HFF-Myc (cell line): Measurements from ENCODE around the gene EPS8.

Source experiments
- DNase-seq: peaks from one replicate; pipeline ENCODE4 v3.0.0-alpha.2; 2011; ENCODE audit warnings: low read depth; ENCODE audit errors: extremely low read depth
- H3K4me3 ChIP-seq: replicated peaks from 2 replicates; pipeline ENCODE4 v1.5.1; 2011; ENCODE audit warnings: low read depth, mild to moderate bottlenecking, control low read depth, low read length
- TF ChIP-seq, protein P1 (sequence below): IDR thresholded peaks from 2 replicates; pipeline ENCODE4 v1.5.1; 2012; ENCODE audit warnings: mild to moderate bottlenecking, low read depth, low read length, control low read depth; ENCODE audit errors: missing control alignments

EPS8 gene

DNA sequence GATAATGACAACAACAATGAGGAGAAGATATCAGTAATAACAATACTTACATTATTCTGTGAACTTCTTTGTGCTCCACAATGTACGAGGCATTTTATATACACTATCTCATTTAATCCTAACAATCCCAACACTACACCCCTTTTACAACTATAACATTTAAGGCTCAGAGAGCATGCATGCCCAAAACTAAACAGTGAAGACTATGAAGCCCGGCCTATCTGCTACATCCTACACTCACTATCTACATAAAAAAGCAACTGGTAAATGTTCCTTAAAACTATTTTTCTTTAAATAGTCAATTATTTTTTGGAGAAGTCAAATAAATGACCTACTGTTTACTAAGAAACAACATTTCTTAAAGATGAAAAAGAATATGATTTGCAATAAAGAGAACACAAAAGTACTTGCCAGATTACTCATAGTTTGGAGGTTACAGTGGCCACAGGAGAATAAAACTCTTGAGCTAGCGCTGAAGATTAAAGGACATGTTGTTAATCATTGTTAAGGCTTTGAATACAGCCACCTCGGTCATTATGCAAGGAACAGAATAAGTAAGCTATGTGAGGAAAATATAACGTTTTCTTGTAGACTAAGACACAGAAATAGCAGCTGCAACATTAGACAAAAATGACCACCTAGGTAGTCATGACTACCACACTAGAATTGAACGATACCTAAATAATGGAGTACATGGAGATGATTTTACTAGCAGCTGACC is 56.7 kb downstream of the EPS8 start:
- DNase-seq, result no peak
- H3K4me3 ChIP-seq, result no peak overlapping the region
- TF ChIP-seq, protein P1, sequence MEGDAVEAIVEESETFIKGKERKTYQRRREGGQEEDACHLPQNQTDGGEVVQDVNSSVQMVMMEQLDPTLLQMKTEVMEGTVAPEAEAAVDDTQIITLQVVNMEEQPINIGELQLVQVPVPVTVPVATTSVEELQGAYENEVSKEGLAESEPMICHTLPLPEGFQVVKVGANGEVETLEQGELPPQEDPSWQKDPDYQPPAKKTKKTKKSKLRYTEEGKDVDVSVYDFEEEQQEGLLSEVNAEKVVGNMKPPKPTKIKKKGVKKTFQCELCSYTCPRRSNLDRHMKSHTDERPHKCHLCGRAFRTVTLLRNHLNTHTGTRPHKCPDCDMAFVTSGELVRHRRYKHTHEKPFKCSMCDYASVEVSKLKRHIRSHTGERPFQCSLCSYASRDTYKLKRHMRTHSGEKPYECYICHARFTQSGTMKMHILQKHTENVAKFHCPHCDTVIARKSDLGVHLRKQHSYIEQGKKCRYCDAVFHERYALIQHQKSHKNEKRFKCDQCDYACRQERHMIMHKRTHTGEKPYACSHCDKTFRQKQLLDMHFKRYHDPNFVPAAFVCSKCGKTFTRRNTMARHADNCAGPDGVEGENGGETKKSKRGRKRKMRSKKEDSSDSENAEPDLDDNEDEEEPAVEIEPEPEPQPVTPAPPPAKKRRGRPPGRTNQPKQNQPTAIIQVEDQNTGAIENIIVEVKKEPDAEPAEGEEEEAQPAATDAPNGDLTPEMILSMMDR, result no peak

DNA sequence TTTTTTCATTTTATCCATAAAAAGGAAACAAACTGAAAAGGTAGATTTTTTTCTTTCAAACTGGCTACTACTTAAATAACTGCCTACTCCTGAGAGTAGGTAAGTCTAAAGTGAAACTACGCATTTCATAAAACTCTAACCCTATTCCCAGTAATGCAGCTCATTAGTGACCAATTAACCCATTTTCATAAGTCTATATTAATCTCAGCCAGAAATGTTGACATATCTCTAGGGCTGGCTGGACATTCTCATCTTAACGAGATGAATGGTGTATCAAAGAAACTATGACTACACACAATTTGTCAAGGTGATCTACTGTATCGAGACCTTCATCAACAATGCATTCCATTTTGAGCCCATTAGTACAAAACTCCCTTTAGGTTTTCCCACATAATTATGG is 57.2 kb downstream of the EPS8 start:
- TF ChIP-seq, protein P1, result no peak
- DNase-seq, result no peak
- no peak overlapping the region for H3K4me3 ChIP-seq

DNA sequence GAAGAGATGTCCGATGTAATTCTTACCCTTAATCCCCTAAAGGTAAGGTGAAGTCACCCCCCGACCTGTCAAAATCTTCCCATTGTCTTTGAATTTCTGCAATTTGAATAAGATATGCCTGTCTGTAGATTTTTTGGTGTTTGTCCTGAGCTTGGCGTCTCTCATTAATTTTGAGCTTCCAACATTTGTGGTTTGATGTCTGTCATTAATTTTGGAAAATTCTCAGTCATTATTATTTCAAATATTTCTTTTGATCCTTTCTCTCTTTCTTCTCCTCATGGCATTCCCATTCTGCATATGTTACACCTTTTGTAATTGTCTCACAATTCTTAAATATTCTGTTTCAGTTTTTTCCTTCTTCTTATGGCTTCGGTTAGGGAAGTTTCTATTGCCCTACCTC is 60.1 kb downstream of the EPS8 start:
- no peak overlapping the region for H3K4me3 ChIP-seq
- TF ChIP-seq, protein P1, result no peak
- DNase-seq, result no peak

DNA sequence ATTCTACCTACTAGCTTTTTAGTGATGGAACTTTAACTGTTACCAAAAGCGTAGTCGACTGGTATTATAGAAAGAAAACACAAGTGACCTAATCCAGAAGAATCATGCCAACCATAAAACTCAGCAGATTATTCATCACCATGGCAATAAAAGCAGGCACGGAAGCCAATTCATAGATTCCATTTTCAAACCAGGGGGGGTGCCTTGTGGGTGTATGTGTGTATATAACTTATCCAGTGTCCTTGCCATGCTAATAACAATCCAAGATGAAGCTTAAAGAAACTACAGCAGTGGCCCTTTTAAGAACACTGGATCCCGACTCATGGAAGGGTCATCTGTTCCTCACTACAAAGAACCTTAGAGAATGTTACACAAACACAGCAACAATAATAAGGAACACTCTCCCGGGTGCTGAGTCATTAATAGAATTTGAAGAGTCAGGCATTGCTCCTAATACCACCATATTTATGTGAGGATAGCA is 61.0 kb downstream of the EPS8 start:
- TF ChIP-seq, protein P1, result no peak
- no peak overlapping the region for H3K4me3 ChIP-seq
- DNase-seq, result peak; percentile 58

DNA sequence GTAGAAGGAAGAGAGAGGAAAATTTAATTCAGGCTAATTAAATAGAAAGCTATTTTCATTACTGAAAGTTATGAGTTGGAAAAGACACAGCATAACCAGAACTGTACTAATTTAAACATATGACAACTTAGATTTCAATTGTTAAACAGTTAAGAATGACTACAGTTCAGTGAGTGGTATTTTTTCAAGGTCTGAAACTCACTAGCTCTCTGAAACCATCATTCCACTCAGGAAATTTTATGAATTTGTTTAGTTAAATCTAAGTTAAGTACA is 62.4 kb downstream of the EPS8 start:
- TF ChIP-seq, protein P1, result no peak
- no peak for DNase-seq
- H3K4me3 ChIP-seq, result no peak overlapping the region

DNA sequence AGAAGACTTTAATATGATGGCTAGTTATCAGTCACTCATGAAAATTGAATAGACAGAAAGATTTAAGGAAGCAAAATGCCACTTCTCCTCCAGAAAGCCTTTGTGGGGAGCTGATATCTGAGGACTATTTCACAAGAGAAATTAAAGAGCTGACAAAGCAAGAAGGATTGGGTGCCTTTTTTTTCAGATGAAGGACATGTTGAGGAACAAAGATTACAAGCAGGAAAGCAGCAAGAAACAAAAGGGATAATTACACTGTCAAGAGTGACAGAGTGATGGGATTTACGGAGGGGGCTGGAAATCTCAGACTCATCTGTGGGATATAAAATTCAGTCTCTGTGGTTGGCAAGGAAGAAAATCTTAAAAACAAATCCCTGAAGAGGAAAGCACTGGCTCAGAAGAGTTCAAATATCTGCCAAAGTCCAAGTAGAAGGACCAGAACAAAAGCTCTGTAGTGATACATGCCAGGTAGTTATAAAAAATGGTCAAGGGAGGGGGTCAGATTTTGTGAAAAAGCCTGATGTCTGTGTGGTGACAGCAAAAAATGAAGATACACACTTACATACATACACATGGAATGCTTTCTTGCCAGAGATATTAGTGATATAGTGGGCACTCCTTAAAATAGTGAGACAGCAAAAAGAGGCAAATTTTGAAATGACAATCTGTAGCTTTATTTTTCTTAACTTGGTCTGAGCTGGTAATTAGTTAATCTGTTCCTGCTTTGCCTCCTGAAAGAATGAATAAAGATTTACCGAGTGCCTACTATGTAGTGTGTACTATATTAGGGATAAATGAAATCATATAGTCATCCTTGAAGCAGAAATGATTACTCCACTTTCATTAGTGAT is 62.9 kb downstream of the EPS8 start:
- TF ChIP-seq, protein P1, result no peak
- no peak for DNase-seq
- no peak overlapping the region for H3K4me3 ChIP-seq
